ENCODE data around the gene TXNDC11. TPM values are rescaled to one million over a fixed set of nuclear protein-coding genes. Genes with fewer than 3 reads are reported as not detected.

Gene TXNDC11
- total RNA-seq, 6 donors from 2014 or later, result 81.2 to 148 (median 117) TPM

DNA sequence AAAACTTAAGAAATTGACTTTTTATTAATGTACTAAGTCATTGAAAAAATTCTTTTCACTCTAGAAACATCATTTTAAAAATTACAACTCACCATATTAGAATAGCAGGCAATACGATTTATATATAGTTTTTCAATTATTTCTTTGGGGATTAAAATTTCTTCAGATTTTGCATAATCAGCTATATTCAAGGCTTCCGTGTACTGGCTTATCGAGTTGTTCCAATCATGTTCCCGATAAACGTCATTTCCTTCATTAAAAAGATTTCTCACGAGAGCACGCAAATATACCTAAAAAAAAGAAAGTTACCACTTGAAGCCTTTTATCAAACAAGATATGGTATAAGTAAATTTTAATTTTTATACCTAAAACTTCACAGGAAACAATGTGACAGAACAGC, 36.4 kb upstream of the TXNDC11 start:
- peaks cover 17 to 61% (median 37%) of the 10 kb centered on the region in 4 donors for H3K36me3 ChIP-seq
- no peaks in the 10 kb centered on the region for H3K27me3 ChIP-seq

DNA sequence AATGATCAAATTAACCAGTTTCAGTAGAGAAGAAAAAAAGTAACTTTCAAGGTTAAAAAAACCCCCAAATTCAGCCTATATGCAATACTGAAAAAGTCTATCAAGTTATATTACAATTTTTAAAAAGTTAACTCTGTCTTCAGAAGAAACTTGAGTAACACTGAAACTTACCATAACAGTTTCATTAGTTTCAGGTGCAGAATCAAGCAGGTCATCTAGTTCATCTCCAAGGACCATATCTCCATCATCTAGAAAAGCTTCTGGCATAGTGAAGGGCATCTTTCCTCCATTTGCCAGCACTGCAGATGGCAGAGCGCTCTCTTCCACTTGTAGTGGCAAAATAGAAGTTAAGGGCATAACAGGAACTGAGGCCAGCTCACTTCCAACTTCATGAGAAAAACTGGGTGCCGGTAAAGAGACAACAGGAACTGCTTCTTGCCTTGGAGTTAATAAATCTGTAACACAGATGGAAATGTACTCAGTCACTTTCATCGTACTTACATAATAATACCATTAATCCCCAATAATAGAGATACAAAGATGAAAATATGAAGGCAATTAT, 31.5 kb upstream of the TXNDC11 start:
- Histone ChIP-seq H3K27me3 (no peaks in the 10 kb centered on the region), H3K4me3 (no peak overlapping the region), H3K27ac (no peak overlapping the region), H3K9me3 (no peaks in the 10 kb centered on the region), H3K36me3 (peaks cover 36 to 97% (median 74%) of the 10 kb centered on the region in 4 donors), H3K4me1 (no peaks in the 10 kb centered on the region)
- WGBS, 2 donors, result 82 to 89% methylated on average over 3 of the region's 3 CpGs
- TF ChIP-seq POLR2A (IDR thresholded peaks at IDR 0.05), result no peak
- TF ChIP-seq, protein P1, sequence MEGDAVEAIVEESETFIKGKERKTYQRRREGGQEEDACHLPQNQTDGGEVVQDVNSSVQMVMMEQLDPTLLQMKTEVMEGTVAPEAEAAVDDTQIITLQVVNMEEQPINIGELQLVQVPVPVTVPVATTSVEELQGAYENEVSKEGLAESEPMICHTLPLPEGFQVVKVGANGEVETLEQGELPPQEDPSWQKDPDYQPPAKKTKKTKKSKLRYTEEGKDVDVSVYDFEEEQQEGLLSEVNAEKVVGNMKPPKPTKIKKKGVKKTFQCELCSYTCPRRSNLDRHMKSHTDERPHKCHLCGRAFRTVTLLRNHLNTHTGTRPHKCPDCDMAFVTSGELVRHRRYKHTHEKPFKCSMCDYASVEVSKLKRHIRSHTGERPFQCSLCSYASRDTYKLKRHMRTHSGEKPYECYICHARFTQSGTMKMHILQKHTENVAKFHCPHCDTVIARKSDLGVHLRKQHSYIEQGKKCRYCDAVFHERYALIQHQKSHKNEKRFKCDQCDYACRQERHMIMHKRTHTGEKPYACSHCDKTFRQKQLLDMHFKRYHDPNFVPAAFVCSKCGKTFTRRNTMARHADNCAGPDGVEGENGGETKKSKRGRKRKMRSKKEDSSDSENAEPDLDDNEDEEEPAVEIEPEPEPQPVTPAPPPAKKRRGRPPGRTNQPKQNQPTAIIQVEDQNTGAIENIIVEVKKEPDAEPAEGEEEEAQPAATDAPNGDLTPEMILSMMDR (IDR thresholded peaks at IDR 0.05), result no peak
- TF ChIP-seq POLR2AphosphoS5 (IDR thresholded peaks at IDR 0.05), result no peak
- no peak for TF ChIP-seq EP300 (IDR thresholded peaks at IDR 0.05)
- DNase-seq (no peak), ATAC-seq (ENCODE audit: low FRiP score in 2 of 2) (no peak)

More for the DNA sequence above, 36.4 kb upstream of the TXNDC11 start:
- WGBS, 2 donors, result 96 to 97% methylated on average over 7 of the region's 7 CpGs
- no peak for DNase-seq
- Histone ChIP-seq H3K9me3 (no peaks in the 10 kb centered on the region), H3K4me3 (no peak overlapping the region), H3K27ac (no peak overlapping the region), H3K4me1 (peaks cover 30 to 35% (median 33%) of the 10 kb centered on the region in 4 donors)
- no peak for ATAC-seq (ENCODE audit: low FRiP score in 2 of 2)
- no peak for TF ChIP-seq POLR2A (IDR thresholded peaks at IDR 0.05)
- TF ChIP-seq, protein P1 (IDR thresholded peaks at IDR 0.05), result no peak
- no peak for TF ChIP-seq EP300 (IDR thresholded peaks at IDR 0.05)
- no peak for TF ChIP-seq POLR2AphosphoS5 (IDR thresholded peaks at IDR 0.05)

DNA sequence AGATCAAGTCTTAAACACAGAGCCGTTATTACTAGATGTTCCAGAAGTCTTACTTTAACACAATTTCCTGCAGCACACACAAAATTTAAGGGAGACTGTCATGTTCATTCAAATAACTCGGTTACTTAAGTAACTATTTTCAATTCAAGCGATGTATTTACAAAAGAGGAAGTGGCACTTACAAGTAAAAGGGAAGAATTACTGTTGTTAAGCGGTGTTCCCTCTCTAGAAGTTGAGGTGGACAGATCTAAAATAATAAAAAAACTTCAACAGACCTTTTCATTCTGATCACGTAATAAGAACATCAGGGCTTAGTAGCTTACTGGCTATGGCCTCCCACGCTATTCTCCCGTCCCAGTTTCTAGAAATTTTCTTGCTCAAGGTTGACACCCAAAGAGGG, 26.2 kb upstream of the TXNDC11 start:
- WGBS, 2 donors, result 63 to 70% methylated on average over 7 of the region's 7 CpGs
- Histone ChIP-seq H3K4me3 (no peak overlapping the region), H3K27ac (no peak overlapping the region), H3K27me3 (no peaks in the 10 kb centered on the region), H3K4me1 (no peaks in the 10 kb centered on the region), H3K9me3 (no peaks in the 10 kb centered on the region), H3K36me3 (peaks cover 45 to 97% (median 73%) of the 10 kb centered on the region in 4 donors)
- ATAC-seq (ENCODE audit: low FRiP score in 2 of 2), result no peak
- TF ChIP-seq EP300 (IDR thresholded peaks at IDR 0.05) (no peak), POLR2A (IDR thresholded peaks at IDR 0.05) (no peak), POLR2AphosphoS5 (IDR thresholded peaks at IDR 0.05) (no peak)
- TF ChIP-seq, protein P1 (IDR thresholded peaks at IDR 0.05), result no peak
- no peak for DNase-seq

DNA sequence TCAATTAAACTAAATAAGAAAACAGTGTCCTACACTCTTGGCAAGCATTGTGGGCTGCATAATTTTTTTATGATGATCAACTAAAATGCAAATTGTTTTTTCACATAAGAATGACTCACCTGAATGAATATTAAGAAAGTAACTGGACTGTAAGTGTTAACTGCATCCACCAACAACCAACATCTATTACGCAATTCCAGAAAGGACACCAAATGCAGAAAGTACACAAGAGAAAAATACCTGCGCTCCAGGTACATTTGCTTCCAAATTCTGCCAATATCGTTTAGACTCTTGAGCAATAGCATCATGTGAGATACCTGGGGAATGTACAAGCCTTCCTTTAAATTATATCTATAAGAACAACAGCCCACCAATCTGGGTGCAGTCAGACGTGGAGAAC, 19.8 kb upstream of the TXNDC11 start:
- no peak overlapping the region for H3K27ac ChIP-seq
- no peaks in the 10 kb centered on the region for H3K27me3 ChIP-seq
- ATAC-seq (ENCODE audit: low FRiP score in 2 of 2) (no peak), DNase-seq (no peak)
- peaks cover 12 to 16% (median 14%) of the 10 kb centered on the region in 4 donors for H3K4me1 ChIP-seq
- WGBS, 2 donors, result 78 to 83% methylated on average over 4 of the region's 4 CpGs
- TF ChIP-seq POLR2AphosphoS5 (IDR thresholded peaks at IDR 0.05) (no peak), EP300 (IDR thresholded peaks at IDR 0.05) (no peak), POLR2A (IDR thresholded peaks at IDR 0.05) (no peak)
- H3K36me3 ChIP-seq, result peaks cover 34 to 90% (median 65%) of the 10 kb centered on the region in 4 donors
- no peaks in the 10 kb centered on the region for H3K9me3 ChIP-seq
- no peak overlapping the region for H3K4me3 ChIP-seq

DNA sequence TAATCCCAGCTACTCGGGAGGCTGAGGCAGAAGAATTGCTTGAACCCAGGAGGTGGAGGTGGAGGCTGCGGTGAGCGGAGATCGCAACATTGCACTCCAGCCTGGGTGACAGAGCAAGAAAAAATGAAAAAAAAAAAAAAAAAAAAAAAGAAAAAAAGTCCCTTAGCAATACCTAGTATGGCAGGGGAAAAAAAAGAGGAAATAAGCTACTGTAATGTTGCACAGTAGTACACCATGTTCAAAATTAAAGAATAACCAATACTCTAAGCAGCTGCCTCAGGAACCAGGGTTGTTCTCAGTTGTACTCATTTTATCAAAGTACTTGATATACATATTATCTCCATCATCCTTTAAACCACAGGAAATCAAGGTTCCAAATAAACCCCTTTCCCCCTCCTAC, 17.3 kb upstream of the TXNDC11 start:
- H3K36me3 ChIP-seq, result peaks cover 31 to 90% (median 63%) of the 10 kb centered on the region in 4 donors
- ATAC-seq (ENCODE audit: low FRiP score in 2 of 2) (no peak), DNase-seq (no peak)
- no peak overlapping the region for H3K4me3 ChIP-seq
- H3K9me3 ChIP-seq, result no peaks in the 10 kb centered on the region
- no peaks in the 10 kb centered on the region for H3K27me3 ChIP-seq
- peaks cover 12 to 16% (median 15%) of the 10 kb centered on the region in 4 donors for H3K4me1 ChIP-seq
- WGBS, 2 donors, result 96% methylated on average over 4 of the region's 4 CpGs
- H3K27ac ChIP-seq, result no peak overlapping the region
- TF ChIP-seq, protein P1 (IDR thresholded peaks at IDR 0.05), result no peak
- no peak for TF ChIP-seq POLR2A (IDR thresholded peaks at IDR 0.05)
- TF ChIP-seq EP300 (IDR thresholded peaks at IDR 0.05), result no peak
- TF ChIP-seq POLR2AphosphoS5 (IDR thresholded peaks at IDR 0.05), result no peak

All from upper lobe of left lung (tissue), 6 donors.